Nephron progenitor cell (in vitro differentiated cells): ENCODE data around the gene NINJ1.
A peak's percentile ranks its signal among the peaks of the same experiment; 100 is the strongest.
"Not testable (repeated sequence)": the region's sequence is repeated elsewhere in the genome, so short reads cannot be mapped to it uniquely, and the experiment has no call there.

Experiments used
- DNase-seq: peaks from one replicate; pipeline ENCODE4 v3.0.0; 2021
- H3K27ac Mint-ChIP-seq: 2 replicates; pipeline ENCODE4 v1.8.0; 2021; ENCODE audit warnings: mild to moderate bottlenecking, moderate library complexity, mixed read lengths
- H3K27me3 Mint-ChIP-seq: 2 replicates; pipeline ENCODE4 v1.8.0; 2021; ENCODE audit warnings: mild to moderate bottlenecking, low read depth, mixed read lengths; ENCODE audit not compliant: poor library complexity
- H3K36me3 Mint-ChIP-seq: 2 replicates; pipeline ENCODE4 v1.8.0; 2021; ENCODE audit warnings: low read depth, mixed read lengths
- H3K4me1 Mint-ChIP-seq: 2 replicates; pipeline ENCODE4 v1.8.0; 2021; ENCODE audit warnings: mixed read lengths
- H3K4me3 Mint-ChIP-seq: 2 replicates; pipeline ENCODE4 v1.8.0; 2021; ENCODE audit warnings: mild to moderate bottlenecking, moderate library complexity, mixed read lengths
- H3K9me3 Mint-ChIP-seq: 2 replicates; pipeline ENCODE4 v1.8.0; 2021; ENCODE audit warnings: mild to moderate bottlenecking, moderate library complexity, mixed read lengths
- TF ChIP-seq, protein P1 (sequence below): fragments of 200-600 bp; sonication (generic); IDR thresholded peaks from 2 replicates; pipeline ENCODE4 v1.5.0; 2021; ENCODE audit warnings: antibody characterized with exemption

Gene NINJ1

GRCh38 chr9:93147632-93148031 lies 13.6 kb upstream of the NINJ1 start:
- DNase-seq = no peak
- no peak overlapping the region for H3K27ac Mint-ChIP-seq
- peaks cover 12% of the 10 kb centered on the region for H3K27me3 Mint-ChIP-seq
- H3K4me1 Mint-ChIP-seq = peaks cover 9% of the 10 kb centered on the region
- H3K9me3 Mint-ChIP-seq = peaks cover 11% of the 10 kb centered on the region
- TF ChIP-seq, protein P1, sequence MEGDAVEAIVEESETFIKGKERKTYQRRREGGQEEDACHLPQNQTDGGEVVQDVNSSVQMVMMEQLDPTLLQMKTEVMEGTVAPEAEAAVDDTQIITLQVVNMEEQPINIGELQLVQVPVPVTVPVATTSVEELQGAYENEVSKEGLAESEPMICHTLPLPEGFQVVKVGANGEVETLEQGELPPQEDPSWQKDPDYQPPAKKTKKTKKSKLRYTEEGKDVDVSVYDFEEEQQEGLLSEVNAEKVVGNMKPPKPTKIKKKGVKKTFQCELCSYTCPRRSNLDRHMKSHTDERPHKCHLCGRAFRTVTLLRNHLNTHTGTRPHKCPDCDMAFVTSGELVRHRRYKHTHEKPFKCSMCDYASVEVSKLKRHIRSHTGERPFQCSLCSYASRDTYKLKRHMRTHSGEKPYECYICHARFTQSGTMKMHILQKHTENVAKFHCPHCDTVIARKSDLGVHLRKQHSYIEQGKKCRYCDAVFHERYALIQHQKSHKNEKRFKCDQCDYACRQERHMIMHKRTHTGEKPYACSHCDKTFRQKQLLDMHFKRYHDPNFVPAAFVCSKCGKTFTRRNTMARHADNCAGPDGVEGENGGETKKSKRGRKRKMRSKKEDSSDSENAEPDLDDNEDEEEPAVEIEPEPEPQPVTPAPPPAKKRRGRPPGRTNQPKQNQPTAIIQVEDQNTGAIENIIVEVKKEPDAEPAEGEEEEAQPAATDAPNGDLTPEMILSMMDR = no peak
- no peaks in the 10 kb centered on the region for H3K36me3 Mint-ChIP-seq
- H3K4me3 Mint-ChIP-seq = no peak overlapping the region

DNA sequence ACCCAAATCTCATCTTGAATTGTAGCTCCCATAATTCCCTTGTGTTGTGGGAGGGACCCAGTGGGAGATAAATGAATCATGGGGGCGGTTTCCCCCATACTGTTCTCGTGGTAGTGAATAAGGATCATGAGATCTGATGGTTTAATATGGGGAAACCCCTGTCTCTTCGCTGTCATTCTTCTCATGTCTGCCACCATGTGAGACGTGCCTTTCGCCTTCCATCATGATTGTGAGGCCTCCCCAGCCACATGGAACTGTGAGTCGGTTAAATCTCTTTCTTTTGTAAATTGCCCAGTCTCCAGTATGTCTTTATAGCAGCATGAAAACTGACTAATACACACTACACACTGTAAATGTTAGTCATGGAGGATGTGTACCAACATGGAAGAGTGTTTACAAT lies 12.6 kb upstream of the NINJ1 start:
- Mint-ChIP-seq H3K27me3 (peaks cover 12% of the 10 kb centered on the region), H3K9me3 (peaks cover 11% of the 10 kb centered on the region)
- not testable (repeated sequence) for H3K4me3 Mint-ChIP-seq, H3K36me3 Mint-ChIP-seq, H3K27ac Mint-ChIP-seq, H3K4me1 Mint-ChIP-seq, DNase-seq

DNA sequence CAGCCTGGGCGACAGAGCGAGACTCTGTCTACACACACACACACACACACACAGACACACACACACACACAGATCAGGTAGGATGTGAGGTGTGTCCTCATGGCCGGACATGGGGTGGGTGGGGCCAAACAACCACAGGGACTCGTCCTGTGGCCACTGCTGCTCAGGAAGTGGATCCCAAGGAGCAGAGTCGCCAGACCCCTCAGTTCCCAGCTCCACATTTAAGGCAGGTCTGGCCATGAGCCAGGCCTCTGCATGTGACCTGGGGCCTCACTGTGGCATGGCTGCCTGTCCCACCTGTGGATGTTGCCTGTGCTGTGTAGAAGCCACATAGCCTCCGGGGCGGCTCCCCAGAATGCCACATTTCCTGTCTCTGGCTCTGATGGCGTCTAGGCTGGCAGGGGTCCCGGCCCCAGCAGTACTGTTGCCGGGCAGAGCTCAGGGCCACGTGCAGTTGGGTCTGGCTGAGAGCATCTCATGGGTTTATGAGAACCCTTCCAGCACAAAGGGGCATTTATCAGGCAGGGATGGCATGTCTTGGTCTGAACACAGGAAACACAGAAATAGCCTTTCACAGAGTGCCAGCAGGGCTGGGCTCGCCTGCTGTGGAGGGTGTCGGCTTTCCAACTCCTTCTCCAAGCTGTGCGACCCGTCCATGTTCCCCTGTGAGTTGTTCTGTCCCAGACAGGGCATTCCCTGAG lies 9.9 kb upstream of the NINJ1 start:
- Mint-ChIP-seq H3K36me3 (no peaks in the 10 kb centered on the region), H3K4me3 (no peak overlapping the region), H3K27me3 (peaks cover 12% of the 10 kb centered on the region), H3K9me3 (peaks cover 6% of the 10 kb centered on the region), H3K4me1 (peaks cover 13% of the 10 kb centered on the region), H3K27ac (peak overlapping the region; percentile 20)
- TF ChIP-seq, protein P1 = no peak
- DNase-seq = no peak

DNA sequence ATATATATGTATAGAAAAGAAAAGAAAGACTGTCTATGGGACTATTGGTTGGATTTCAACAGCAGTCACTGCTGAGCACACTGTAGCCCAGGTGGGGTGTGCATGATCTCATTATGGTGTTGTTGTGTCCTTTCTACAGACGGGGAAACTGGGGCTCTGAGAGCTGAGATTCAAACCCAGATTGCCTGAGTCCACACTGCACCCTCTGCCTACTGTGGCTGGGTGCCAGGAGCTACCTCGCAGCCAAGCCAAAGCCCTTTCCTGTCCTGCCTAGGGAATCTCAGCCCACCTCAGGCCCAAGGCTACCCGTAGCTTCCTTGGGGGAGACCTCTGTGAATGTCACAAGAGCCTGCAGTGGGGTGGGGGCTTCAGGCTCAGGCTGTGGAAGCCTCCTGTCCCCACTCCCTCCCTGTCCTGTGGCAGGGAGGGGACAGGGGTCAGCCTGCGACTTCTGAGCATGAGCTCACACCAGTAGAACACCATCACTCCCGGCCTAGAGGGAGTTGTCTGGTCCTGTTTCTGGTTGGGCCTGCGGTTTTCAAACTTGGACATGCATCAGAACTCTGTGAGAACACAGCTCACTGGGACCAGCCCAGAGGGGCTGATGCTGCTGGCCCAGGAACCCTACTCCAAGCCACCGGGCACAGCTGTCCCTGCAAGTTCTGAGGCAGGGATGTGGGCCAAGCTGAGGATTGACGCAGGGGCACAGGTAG lies 7.9 kb upstream of the NINJ1 start:
- H3K36me3 Mint-ChIP-seq = no peaks in the 10 kb centered on the region
- H3K9me3 Mint-ChIP-seq = peaks cover 3% of the 10 kb centered on the region
- TF ChIP-seq, protein P1 = no peak

GRCh38 chr9:93139365-93140182 lies 5.5 kb upstream of the NINJ1 start:
- Mint-ChIP-seq H3K36me3 (no peaks in the 10 kb centered on the region), H3K27me3 (peaks cover 24% of the 10 kb centered on the region), H3K4me1 (peaks cover 20% of the 10 kb centered on the region), H3K4me3 (no peak overlapping the region), H3K27ac (no peak overlapping the region), H3K9me3 (peaks cover 3% of the 10 kb centered on the region)
- TF ChIP-seq, protein P1 = no peak
- DNase-seq = no peak

More for the DNA sequence above, 7.9 kb upstream of the NINJ1 start:
- Mint-ChIP-seq H3K4me1 (peaks cover 13% of the 10 kb centered on the region), H3K27me3 (peaks cover 15% of the 10 kb centered on the region), H3K4me3 (no peak overlapping the region), H3K27ac (no peak overlapping the region)
- DNase-seq = no peak

GRCh38 chr9:93138171-93138764 lies 4.2 kb upstream of the NINJ1 start:
- H3K4me1 Mint-ChIP-seq = peaks cover 18% of the 10 kb centered on the region
- H3K27me3 Mint-ChIP-seq = peaks cover 23% of the 10 kb centered on the region
- H3K36me3 Mint-ChIP-seq = no peaks in the 10 kb centered on the region
- no peak overlapping the region for H3K27ac Mint-ChIP-seq
- DNase-seq = no peak
- TF ChIP-seq, protein P1 = no peak
- no peak overlapping the region for H3K4me3 Mint-ChIP-seq
- peaks cover 3% of the 10 kb centered on the region for H3K9me3 Mint-ChIP-seq
